Stimulated activated CD4-positive, alpha-beta T cell treated with anti-CD3 and anti-CD28 coated beads, Interleukin-1b, Interleukin-23, amount 100 ng/mL, for 48 hours (primary cell): ENCODE data around the gene HSPB2.
A peak's percentile ranks its signal among the peaks of the same experiment; 100 is the strongest.
"Not testable (repeated sequence)": the region's sequence is repeated elsewhere in the genome, so short reads cannot be mapped to it uniquely, and the experiment has no call there.

ENCODE experiments used
- DNase-seq: peaks from one replicate; pipeline ENCODE4 v3.0.0-alpha.2; 2020

The HSPB2 gene

DNA sequence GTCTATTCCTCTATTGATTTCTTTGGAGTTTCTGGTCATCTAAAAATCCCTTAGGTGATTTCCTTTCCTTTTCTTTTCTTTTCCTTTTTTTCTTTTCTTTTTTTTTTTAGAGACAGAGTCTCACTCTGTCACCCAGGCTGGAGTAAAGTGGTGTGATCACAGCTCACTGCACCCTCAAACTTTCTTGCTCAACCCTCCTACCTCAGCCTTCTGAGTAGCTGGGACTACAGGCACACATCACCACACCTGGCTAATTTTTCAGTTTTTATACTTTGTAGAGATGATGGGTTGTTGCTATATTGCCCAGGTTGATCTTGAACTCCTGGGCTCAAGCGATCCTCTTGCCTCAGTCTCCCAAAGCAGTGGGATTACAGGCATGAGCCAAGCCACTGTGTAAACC lies 4.2 kb downstream of the HSPB2 start:
- no peak for DNase-seq

DNA sequence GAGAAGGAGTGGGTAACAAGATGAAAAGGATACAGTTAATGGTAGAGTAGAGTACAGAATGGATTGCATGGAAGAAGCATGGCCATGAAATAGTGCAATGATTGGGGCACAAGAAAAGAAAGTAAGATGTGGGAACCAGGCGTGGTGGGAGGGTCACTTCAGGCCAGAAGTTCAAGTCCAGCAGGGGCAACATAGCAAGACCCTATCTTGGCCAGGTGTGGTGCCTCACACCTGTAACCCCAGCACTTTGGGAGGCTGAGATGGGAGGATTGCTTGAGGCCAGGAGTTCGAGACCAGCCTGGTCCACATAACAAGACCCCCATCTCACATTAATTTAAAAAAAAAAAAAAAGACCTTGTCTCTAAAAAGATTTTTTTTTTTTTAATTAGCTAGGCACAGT lies 4.8 kb downstream of the HSPB2 start:
- no peak for DNase-seq

DNA sequence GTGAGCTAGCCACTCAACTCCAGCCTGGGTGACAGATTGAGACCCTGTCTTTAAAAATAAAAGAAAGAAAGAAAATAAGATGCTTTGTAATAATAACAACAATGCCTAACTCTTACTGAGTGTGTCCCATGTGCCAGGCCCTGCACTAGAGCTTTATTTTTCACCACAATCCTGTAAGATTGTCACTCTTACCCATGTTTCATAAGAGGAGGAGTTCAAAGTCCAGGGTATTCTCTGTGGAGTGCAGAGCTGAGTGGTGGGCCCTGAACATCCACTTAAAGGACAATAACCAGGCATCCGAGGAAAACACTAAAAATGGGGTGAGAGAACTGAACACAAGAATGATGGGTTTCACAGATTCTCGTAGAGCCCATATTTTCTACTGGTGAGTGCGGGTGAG lies 5.3 kb downstream of the HSPB2 start:
- no peak for DNase-seq

- DNase-seq: no peak
Measured at GRCh38 chr11:111918390-111919256, 6.1 kb downstream of the HSPB2 start, which contains the start of gene C11orf52. C11orf52 (plus strand) TSS chr11:111918913; CDS start chr11:111918973, 60 bp downstream.

DNA sequence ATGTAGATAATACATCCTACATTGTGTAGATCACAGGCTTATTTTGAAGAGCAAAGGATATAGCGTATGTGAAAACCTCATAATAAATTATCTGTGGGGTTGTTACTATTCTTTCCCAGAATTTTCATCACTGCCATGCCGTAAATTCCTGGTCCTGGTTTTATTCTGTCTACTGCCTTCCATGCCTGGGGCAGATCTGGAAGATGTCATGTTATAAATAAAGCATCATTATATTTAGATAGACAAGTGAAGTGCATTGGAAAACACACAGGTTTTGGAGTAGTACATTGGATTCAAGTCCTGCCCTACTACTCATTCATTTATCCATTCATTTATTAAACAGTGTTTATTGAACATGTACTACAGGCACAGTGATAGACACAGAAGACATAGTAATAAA lies 8.4 kb downstream of the HSPB2 start:
- DNase-seq: no peak

GRCh38 chr11:111921541-111922230 lies 9.2 kb downstream of the HSPB2 start:
- DNase-seq: no peak

DNA sequence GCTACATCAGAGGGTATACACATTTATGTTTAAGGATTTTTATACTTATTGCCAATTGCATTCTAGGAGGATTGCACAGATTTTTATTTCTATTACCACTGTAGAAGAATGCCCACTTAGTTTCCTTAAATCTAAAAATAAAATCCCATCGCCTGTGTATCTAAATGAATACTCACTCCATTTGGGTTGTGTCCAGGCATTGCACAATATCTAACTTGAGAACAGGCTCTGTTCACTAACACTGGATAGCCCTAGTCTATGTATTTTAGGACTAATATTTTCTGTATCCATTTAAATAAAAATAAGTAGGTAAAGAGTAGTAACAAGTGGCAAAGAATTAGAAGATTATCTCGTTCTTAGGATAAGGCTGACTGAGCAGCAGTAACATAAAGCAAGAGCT lies 10.3 kb downstream of the HSPB2 start:
- no peak for DNase-seq

GRCh38 chr11:111923351-111923788 lies 10.8 kb downstream of the HSPB2 start:
- no peak for DNase-seq

DNA sequence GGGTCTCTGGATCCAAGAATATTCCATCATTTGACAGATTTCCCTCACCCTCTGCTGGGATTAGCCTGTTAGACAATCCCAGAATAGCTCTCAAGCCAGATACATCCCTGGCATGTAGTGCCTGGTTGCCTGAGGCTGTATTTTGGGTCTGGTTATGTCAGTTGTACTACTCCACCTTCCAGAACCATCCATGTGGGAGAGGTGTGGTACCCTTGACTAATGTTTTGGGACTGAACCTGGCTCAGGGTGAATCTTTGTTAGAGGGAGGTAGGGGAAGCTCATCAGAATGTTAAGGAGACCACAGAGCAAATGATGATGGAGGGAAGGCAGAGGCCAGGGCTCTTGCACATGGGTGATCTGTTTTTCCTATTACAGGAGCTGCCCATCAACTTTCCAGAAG lies 11.4 kb downstream of the HSPB2 start:
- DNase-seq: no peak

GRCh38 chr11:111925953-111926352 lies 13.4 kb downstream of the HSPB2 start:
- DNase-seq: no peak

DNA sequence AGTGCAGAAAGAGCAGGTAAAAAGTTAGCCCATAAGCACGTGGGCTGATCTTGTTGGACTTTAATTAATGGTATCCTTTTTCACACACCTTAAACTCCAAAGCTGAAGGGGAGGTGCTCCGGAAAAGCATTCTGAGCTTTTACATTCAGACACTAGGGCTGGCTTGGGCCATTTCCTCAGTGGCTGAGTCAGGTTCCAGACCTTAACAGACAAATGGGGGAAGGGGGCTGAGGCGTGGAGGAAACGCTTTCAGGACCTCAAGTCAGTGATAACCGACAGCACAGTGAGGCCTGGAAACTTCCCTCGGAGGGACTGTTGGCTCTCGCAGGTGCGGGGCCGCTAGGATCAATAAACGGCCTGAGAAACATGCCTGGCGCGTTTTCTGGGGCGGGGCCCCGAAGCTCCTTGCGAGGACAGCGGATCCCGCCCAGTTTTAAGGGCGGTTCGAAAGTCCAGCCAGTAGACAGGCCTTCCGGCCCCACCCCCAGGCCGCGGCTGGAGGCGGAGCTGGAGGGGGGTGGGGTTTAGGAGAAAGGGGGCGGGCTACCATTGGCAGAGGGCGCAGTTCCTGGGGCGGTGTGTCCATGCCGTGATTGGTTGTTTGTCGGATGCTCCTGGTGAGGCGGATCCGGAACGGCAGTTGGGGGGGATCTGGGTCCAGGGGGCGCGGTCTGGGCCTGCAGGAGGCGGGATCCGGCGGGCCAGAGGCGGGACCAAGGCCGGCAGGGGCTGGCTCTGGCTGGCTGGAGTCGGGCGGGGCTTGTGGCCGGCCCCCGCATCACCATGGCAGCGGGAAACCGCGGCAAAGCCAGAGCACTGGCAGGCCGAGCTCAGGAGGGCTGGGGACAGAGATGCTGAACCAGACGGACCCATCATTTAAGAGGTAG lies 14.2 kb downstream of the HSPB2 start:
- DNase-seq: peak; percentile 94

- DNase-seq: no peak
Measured at GRCh38 chr11:111930472-111930871, 17.9 kb downstream of the HSPB2 start.

- DNase-seq: no peak
Measured at GRCh38 chr11:111932611-111932950, 20.0 kb downstream of the HSPB2 start.

GRCh38 chr11:111933176-111933575 lies 20.6 kb downstream of the HSPB2 start:
- DNase-seq: not testable (repeated sequence)

DNA sequence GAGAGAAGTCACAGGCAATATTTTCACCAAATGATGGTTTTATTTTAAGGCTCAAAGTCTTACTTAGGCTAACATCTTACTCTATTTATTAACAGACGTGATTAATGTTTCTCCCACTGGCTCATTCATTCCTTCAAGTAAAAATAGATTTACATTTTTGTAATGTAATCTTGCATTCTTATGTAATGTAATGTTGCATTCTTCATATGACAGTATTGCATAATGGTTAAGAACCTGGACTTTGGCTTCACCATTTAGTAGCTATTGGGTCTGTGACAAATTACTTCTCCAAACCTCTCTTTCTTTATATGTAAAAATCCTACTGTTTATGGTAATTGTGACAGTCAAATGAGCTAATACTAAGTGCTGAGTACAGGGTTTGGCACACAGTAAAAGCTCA lies 21.3 kb downstream of the HSPB2 start:
- DNase-seq: no peak

GRCh38 chr11:111934306-111934705 lies 21.8 kb downstream of the HSPB2 start:
- no peak for DNase-seq

DNA sequence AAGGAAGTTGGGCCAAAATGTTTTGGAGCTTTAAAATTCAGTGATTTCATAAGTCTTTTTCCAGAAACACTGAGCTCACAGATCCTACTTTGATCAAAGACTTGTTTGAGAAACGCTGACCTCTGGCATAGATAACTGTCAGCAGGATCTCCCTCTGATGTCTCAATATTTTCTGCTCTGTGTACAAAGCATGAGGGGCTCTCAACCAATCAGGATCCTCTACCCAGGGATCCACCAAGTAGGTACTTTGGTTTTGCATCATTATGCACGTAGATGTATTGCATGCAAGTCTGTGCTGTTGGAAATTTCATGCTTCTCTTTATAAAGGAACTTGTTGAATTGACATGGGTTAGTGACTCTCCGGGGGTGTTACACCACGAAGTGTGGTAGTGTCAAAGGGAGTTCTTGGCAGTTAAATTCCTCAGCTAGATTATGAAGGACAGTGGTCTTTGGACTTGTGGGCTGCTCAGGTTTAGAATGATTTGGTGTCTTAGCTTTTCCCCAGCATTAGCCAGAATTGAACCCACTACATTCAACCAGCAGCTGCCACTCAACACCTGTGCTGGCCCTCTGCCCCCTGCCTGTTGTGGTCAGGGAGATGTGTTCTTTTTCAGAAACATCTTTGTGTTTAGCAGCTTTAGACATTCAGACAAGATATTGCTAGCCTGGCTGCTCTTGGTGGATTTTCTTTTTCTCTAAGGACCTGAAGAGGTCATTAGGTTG lies 22.9 kb downstream of the HSPB2 start:
- DNase-seq: no peak

- no peak for DNase-seq
Measured at GRCh38 chr11:111936040-111936540, 23.6 kb downstream of the HSPB2 start.

- no peak for DNase-seq
Measured at GRCh38 chr11:111937461-111937769, 24.9 kb downstream of the HSPB2 start.

GRCh38 chr11:111937844-111938243 lies 25.3 kb downstream of the HSPB2 start:
- DNase-seq: no peak

- peak; percentile 65 for DNase-seq
Measured at GRCh38 chr11:111938687-111939160, 26.2 kb downstream of the HSPB2 start.

DNA sequence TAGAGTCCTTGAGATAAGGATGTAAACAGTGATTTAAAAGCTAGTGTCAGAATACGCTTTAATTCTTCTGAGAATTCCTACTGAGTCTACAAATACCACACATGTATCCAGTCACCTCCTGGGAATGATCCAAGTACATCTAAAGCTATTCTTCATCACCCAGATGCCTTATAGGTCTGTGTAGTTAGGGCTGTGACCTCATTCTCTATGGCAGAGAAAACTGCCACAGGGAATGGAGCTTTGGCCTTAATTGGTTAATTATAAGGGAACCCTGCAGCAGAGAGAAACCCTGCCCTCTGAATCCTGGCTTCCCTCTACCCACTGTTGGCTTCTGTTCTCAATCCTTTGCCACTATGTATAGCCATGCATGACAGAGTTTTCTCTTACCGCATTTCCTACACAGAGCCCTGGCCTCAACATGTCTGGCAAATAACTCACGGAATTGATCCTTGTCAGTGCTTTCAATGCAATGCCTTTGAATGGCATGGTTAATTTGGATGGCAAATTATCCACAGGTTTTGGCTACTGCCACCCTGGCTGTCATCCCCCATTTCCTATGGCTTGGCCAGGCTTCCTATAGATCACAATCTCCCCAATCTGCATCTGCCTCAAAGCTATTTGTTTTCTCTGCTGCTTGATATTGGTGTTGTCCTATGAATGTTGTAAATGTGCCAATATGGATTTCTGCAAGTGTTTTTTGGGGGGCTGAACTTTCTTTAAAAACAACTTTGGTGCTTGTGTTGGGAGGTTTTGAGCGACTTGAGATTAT lies 27.5 kb downstream of the HSPB2 start:
- no peak for DNase-seq
